ENCODE data around the gene MAML2. TPM values are rescaled to one million over a fixed set of nuclear protein-coding genes. Genes with fewer than 3 reads are reported as not detected.

MAML2 gene
- total and polyA plus RNA-seq, 9 of the 15 experiments (the other 6 are each of a cell fraction or from before 2014, with no cell fraction given): 0.79 to 6.8 (median 4.8) TPM

DNA sequence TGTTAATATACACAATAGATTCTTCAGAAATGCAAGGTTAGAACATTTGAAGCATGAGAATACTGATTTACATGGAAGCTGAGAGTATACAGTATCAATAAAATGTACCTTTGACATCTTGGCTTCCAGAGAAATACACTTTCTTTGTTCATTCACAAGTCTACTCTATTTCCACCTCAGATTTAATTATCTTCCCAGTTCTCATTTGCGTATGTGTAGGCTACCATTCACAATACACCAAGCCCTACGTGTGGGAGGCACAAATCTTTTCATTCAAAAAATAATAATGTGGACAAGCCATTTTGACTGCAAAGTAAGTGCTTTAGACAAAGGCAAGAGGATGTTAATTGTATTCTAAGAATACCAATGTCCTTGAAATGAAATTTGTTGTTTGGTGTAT lies 286.4 kb downstream of the MAML2 start:
- no peak for FAIRE-seq
- no peaks in the 10 kb centered on the region for H4K20me1 ChIP-seq (replicated peaks; ENCODE audit: control insufficient read depth, insufficient read depth, low read length)
- in situ Hi-C loops (cut with MboI): no loop called here
- DNase-seq (ENCODE audit: extremely low read depth in 1 of 4, low spot score in 3 of 4): no peak
- TF ChIP-seq CHD1 (IDR thresholded peaks at IDR 0.05; ENCODE audit: low read length) (no peak), SIN3B (IDR thresholded peaks at IDR 0.05; ENCODE audit: low read depth) (no peak), PCBP2 (IDR thresholded peaks at IDR 0.05; ENCODE audit: low read depth, low read length, poor library complexity, severe bottlenecking) (no peak), ZNF3 (CRISPR knock-in tag; IDR thresholded peaks at IDR 0.05) (no peak)
- TF ChIP-seq, protein P1, sequence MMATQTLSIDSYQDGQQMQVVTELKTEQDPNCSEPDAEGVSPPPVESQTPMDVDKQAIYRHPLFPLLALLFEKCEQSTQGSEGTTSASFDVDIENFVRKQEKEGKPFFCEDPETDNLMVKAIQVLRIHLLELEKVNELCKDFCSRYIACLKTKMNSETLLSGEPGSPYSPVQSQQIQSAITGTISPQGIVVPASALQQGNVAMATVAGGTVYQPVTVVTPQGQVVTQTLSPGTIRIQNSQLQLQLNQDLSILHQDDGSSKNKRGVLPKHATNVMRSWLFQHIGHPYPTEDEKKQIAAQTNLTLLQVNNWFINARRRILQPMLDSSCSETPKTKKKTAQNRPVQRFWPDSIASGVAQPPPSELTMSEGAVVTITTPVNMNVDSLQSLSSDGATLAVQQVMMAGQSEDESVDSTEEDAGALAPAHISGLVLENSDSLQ (IDR thresholded peaks at IDR 0.05): no peak
- TF ChIP-seq, protein P2, sequence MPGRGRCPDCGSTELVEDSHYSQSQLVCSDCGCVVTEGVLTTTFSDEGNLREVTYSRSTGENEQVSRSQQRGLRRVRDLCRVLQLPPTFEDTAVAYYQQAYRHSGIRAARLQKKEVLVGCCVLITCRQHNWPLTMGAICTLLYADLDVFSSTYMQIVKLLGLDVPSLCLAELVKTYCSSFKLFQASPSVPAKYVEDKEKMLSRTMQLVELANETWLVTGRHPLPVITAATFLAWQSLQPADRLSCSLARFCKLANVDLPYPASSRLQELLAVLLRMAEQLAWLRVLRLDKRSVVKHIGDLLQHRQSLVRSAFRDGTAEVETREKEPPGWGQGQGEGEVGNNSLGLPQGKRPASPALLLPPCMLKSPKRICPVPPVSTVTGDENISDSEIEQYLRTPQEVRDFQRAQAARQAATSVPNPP (IDR thresholded peaks at IDR 0.05; ENCODE audit: borderline replicate concordance, insufficient read depth, insufficient read length): no peak
- 86% methylated on average over 2 of the region's 2 CpGs for WGBS (ENCODE audit: insufficient coverage, low coverage, missing lambda C conversion rate)
- no peaks in the 10 kb centered on the region; a peak in 1 of 5 replicates for H3K4me1 ChIP-seq (replicated peaks in 1 of 2; ENCODE audit: control insufficient read depth in 2 of 2, insufficient read depth in 2 of 2, low read length in 2 of 2)
- H3K9me3 ChIP-seq (replicated peaks; ENCODE audit: control insufficient read depth, insufficient read depth, low read depth, low read length): no peaks in the 10 kb centered on the region
- H3K27ac ChIP-seq (ENCODE audit: extremely low read depth, low read depth, low read length): no peak overlapping the region
- POLR2A ChIA-PET: interaction anchor here (1.3 kb wide), 1 partner anchor 16 kb away, joined by 4 read pairs; no protein-coding TSS in a partner anchor
- intact Hi-C loops (cut with micrococcal nuclease): loop anchor here (5.0 kb wide), 1 partner anchor 186 kb away; no protein-coding TSS in a partner anchor
- no TSS peak for BruUV-seq (replicated peaks)
- H3K4me3 ChIP-seq: no peak overlapping the region
- CTCF ChIA-PET (ENCODE audit: low intra/inter-chr PET ratio): interaction anchor here (0.6 to 3.2 kb wide), 2 partner anchors 286 to 287 kb away, joined by 3 to 41 read pairs; partner anchors contain the start of gene MAML2
- H2AFZ ChIP-seq (ENCODE audit: low read depth, low read length): no peak overlapping the region
- H3K36me3 ChIP-seq (ENCODE audit: control insufficient read depth, insufficient read depth, low read length): no peaks in the 10 kb centered on the region
- no peaks in the 10 kb centered on the region for H3K27me3 ChIP-seq (ENCODE audit: control insufficient read depth in 2 of 2, insufficient read depth in 2 of 2, low read length in 2 of 2)
- no peak for ATAC-seq
- no peak overlapping the region for H3K9ac ChIP-seq (ENCODE audit: insufficient read depth in 1 of 2, low read depth in 2 of 2, low read length in 2 of 2)
- no peaks in the 10 kb centered on the region for H3K9me1 ChIP-seq (ENCODE audit: control insufficient read depth, insufficient read depth, low read length)
- H3K79me2 ChIP-seq (ENCODE audit: control insufficient read depth, insufficient read depth, low read length): no peaks in the 10 kb centered on the region
- H3K4me2 ChIP-seq (ENCODE audit: insufficient read depth, low read length): no peak overlapping the region

All from K562 (cell line).